BE2C (cell line): Measurements from ENCODE around the gene CDC42SE2.
"Not testable (repeated sequence)": the region's sequence is repeated elsewhere in the genome, so short reads cannot be mapped to it uniquely, and the experiment has no call there.

Experiments
- DNase-seq: peaks from one replicate; pipeline ENCODE4 v3.0.0-alpha.2; 2020
- H3K27me3 ChIP-seq: fragments of 250-450 bp; sonication (Bioruptor Pico); 2 replicates; pipeline ENCODE4 v1.5.1; 2020; ENCODE audit warnings: mild to moderate bottlenecking
- H3K36me3 ChIP-seq: fragments of 250-450 bp; sonication (Bioruptor Pico); 2 replicates; pipeline ENCODE4 v1.5.1; 2020; ENCODE audit warnings: mild to moderate bottlenecking
- H3K4me1 ChIP-seq: fragments of 250-450 bp; sonication (Bioruptor Pico); 2 replicates; pipeline ENCODE4 v1.5.1; 2020
- H3K4me3 ChIP-seq: 2 replicates; pipeline ENCODE4 v1.5.1; 2011; ENCODE audit warnings: low read depth, low read length
- H3K9me3 ChIP-seq: fragments of 250-450 bp; sonication (Bioruptor Pico); 2 replicates; pipeline ENCODE4 v1.5.1; 2020
- TF ChIP-seq, protein P1 (sequence below): IDR thresholded peaks from 2 replicates; pipeline ENCODE4 v1.5.1; 2012; ENCODE audit warnings: mild to moderate bottlenecking, low read depth, low read length

Gene CDC42SE2

DNA sequence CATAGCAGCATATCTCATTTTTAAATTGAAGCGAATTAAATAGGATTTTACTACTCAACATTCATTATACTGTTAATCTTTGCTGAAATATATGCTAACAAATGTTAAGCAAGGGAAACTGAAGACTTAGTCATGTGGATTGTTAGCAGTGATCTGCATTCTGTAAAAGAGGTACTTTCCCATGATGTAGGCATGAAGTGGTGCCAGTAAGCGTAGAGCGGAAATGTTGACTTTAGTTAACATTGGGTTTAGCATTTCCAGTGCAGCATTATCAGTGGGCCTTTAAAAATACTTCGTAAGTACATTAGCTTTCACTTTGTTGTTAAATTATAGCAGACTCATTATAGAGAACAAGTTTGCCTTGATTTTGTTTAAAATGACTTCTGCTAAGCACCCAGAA, 130.3 kb downstream of the CDC42SE2 start:
- H3K27me3 ChIP-seq, result no peaks in the 10 kb centered on the region
- H3K9me3 ChIP-seq, result no peaks in the 10 kb centered on the region
- H3K4me1 ChIP-seq, result no peaks in the 10 kb centered on the region
- DNase-seq, result no peak
- H3K36me3 ChIP-seq, result peaks cover 32% of the 10 kb centered on the region
- TF ChIP-seq, protein P1, sequence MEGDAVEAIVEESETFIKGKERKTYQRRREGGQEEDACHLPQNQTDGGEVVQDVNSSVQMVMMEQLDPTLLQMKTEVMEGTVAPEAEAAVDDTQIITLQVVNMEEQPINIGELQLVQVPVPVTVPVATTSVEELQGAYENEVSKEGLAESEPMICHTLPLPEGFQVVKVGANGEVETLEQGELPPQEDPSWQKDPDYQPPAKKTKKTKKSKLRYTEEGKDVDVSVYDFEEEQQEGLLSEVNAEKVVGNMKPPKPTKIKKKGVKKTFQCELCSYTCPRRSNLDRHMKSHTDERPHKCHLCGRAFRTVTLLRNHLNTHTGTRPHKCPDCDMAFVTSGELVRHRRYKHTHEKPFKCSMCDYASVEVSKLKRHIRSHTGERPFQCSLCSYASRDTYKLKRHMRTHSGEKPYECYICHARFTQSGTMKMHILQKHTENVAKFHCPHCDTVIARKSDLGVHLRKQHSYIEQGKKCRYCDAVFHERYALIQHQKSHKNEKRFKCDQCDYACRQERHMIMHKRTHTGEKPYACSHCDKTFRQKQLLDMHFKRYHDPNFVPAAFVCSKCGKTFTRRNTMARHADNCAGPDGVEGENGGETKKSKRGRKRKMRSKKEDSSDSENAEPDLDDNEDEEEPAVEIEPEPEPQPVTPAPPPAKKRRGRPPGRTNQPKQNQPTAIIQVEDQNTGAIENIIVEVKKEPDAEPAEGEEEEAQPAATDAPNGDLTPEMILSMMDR, result no peak
- no peak overlapping the region for H3K4me3 ChIP-seq

DNA sequence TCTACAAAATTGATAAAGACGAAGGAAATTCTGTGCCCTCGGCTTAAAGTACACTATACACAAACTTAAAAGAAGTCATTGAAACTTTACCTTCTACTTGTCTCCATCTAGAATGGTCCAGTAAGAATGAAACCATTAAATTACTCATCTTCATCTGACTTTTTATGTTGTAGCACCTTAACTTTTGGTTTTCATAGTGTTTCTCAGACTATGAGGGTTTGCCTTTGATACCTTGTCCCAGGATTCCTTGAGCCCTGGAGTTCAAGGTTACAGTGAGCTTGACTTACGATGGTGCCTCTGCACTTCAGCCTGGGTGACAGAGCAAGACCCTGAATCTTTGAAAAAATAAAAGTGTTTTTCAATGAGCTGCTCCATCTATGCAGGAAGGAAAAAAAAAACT, 132.2 kb downstream of the CDC42SE2 start:
- Histone ChIP-seq H3K4me1 (no peaks in the 10 kb centered on the region), H3K27me3 (no peaks in the 10 kb centered on the region), H3K36me3 (peaks cover 29% of the 10 kb centered on the region), H3K9me3 (no peaks in the 10 kb centered on the region), H3K4me3 (no peak overlapping the region)
- TF ChIP-seq, protein P1, result no peak
- no peak for DNase-seq

DNA sequence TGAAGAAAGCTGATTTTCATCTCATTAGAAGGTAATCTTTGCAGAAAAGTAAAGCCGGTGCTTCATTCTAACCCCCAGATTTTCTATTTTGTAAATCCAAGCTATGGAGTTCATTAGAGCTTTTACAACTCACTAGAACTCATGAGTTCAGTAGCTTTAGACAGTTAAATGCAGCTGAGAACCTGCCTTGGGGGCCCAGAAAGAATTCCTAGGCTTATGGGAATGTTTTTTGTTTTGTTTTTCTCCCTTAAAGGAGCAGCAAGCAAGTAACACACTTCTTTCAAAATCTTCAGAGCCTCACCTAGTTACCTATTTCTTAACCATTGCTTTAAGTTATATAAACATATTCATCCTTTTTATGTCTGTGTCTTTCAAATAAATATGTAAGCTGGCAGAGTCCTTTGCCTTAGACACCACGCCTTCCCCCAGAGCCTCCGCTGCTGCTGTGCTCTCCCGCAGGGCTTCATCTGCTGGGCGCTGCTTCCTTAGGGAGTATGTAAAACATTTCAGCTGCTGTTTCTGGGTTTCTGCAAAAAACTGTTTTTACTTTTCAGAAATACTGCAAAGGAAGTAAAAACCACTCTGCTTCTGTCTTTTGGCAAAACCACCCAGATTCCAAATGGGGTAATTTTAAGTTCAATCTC, 132.9 kb downstream of the CDC42SE2 start:
- H3K4me3 ChIP-seq, result no peak overlapping the region
- peaks cover 30% of the 10 kb centered on the region for H3K36me3 ChIP-seq
- TF ChIP-seq, protein P1, result no peak
- no peaks in the 10 kb centered on the region for H3K27me3 ChIP-seq
- no peak for DNase-seq
- no peaks in the 10 kb centered on the region for H3K4me1 ChIP-seq
- H3K9me3 ChIP-seq, result no peaks in the 10 kb centered on the region

DNA sequence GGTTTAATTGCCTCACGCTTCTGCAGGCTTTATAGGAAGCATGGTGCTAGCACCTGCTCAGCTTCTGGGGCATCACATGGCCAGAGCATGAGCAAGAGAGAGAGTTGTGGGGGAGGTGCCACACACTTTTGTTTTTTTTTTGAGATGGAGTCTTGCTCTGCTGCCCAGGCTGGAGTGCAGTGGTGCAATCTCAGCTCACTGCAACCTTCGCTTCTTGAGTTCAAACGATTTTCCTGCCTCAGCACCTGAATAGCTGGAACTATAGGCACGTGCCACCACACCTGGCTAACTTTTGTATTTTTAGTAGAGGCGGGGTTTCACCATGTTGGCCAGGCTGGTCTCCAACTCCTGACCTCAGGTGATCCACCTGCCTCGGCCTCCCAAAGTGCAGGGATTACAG, 135.2 kb downstream of the CDC42SE2 start:
- peaks cover 24% of the 10 kb centered on the region for H3K36me3 ChIP-seq
- H3K4me3 ChIP-seq, DNase-seq, H3K27me3 ChIP-seq, H3K4me1 ChIP-seq, H3K9me3 ChIP-seq: not testable (repeated sequence)

DNA sequence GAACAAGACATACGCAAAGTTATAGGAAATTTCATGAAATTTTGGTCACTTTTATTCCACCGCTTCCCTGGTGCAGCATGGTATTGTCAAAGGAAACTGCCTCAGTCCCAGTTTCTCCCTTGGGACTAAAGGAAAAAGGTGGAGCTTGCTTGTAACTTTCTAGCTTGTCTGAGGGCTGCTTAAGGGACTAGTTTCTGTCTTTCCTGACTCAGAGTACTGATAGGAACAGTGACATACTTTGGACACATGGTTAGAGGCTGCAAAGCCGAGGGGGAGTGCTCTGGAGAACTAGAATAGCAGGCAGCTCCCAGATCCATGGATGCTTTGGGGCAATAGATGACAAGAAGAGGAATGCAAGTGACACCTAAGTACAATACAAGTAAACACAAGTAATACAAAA, 136.7 kb downstream of the CDC42SE2 start:
- H3K36me3 ChIP-seq, result peaks cover 17% of the 10 kb centered on the region
- DNase-seq, result no peak
- no peaks in the 10 kb centered on the region for H3K4me1 ChIP-seq
- H3K27me3 ChIP-seq, result no peaks in the 10 kb centered on the region
- TF ChIP-seq, protein P1, result no peak
- no peaks in the 10 kb centered on the region for H3K9me3 ChIP-seq
- H3K4me3 ChIP-seq, result no peak overlapping the region

DNA sequence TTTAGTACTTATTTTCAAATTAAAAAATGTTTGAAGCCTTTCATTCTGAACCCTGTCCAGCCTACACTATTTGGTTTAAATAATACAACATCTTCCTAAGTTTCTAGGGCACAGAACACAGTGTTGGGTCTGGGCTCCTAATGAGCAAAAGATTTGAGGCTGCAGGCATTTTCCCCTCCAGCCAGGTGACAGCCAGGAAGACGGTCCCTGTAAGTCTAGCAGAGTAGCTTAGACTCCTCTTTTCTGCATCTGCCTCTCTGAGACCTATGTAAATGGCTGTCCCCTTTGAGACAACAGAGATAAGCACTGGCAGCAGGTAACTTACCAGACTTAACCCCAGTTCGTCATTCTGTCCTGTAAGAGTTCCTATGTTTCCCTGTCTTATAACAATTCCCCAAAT, 141.8 kb downstream of the CDC42SE2 start:
- no peaks in the 10 kb centered on the region for H3K4me1 ChIP-seq
- H3K4me3 ChIP-seq, result no peak overlapping the region
- no peak for DNase-seq
- H3K27me3 ChIP-seq, result no peaks in the 10 kb centered on the region
- no peaks in the 10 kb centered on the region for H3K9me3 ChIP-seq
- H3K36me3 ChIP-seq, result peaks cover 6% of the 10 kb centered on the region
- TF ChIP-seq, protein P1, result no peak

DNA sequence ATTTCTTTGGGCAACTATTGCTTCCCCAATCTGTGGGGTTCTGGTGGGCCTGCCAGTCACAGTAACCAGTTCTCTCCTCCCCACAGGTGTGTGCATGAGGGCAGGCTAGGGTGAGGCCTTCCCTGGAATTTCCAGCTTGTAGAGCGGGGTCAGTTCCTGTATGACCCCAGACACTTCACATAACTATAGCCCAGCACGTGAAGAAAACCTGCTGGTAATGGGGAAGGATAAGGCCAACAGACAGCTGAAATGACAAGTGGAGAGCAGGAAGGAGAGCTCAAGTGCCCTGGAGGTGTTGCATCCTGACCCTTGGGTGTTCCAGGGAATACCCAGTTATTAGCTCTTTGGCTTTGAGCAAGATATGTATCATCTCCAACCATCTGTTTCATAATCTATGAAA, 142.2 kb downstream of the CDC42SE2 start:
- no peak overlapping the region for H3K4me3 ChIP-seq
- H3K36me3 ChIP-seq, result peaks cover 2% of the 10 kb centered on the region; the same call in 1 of the 2 replicates
- TF ChIP-seq, protein P1, result no peak
- H3K9me3 ChIP-seq, result no peaks in the 10 kb centered on the region
- H3K27me3 ChIP-seq, result no peaks in the 10 kb centered on the region
- H3K4me1 ChIP-seq, result no peaks in the 10 kb centered on the region
- no peak for DNase-seq
